NCI-H1105 (cell line): ENCODE results near the gene PDLIM3.
"Not testable (repeated sequence)": the region's sequence is repeated elsewhere in the genome, so short reads cannot be mapped to it uniquely, and the experiment has no call there.

Source experiments
- DNase-seq: peaks from one replicate; lab custom pipeline; 2025; lab: John Stamatoyannopoulos, UW

The PDLIM3 gene

DNA sequence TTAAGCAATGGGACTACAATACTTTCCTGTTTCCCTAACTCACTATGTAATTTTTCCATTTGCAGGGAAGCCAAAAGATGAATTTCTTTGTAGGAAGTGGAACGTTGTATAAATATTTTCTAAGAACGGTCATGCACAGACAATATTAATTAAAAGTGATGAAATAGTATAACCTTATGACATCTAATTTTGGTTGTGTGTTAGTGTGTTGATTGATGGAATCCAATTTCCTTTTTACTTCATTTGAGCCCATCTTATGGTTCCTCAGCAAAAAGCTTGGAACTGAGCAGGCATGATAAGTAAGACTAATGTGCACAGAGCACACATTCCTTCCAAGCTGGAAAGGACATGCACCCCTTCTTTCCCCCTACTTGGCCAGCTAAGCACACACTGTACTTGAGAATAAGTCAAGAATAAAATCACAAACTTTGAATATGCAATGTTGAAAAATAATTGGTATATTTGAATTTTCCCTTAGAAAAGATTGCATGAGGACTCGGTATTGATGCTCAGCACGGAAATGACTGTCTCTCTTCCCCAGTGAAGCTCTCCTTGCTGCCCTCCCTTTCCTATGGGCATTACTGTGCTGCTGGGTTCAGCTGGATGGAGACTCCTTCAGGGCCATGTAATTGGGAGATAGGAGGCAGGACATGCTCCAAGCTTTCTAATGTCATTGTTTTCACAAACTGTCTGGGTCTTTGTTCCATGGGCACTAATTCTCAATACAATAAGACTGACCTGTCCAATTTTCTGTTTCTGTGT is 19.2 kb upstream of the PDLIM3 start:
- no peak for DNase-seq

DNA sequence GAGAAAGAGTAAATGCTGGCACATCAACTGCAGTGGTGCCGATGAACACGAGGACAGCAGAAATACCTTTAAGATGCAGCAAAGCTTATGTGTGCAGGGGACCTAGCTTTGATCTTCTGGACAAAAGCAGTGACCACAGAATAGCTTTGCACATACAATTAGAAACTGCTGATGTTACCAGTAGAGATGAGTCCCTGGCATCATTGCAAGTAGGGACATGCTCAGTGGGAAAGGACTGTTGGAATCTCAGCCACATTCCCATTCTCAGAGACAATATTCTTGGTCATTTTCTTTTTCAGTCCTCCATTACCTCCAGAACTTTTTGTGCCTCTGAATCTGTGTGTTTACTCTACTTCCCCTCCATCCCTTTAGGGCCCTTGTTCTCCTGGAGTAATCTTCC is 16.9 kb upstream of the PDLIM3 start:
- DNase-seq = no peak

DNA sequence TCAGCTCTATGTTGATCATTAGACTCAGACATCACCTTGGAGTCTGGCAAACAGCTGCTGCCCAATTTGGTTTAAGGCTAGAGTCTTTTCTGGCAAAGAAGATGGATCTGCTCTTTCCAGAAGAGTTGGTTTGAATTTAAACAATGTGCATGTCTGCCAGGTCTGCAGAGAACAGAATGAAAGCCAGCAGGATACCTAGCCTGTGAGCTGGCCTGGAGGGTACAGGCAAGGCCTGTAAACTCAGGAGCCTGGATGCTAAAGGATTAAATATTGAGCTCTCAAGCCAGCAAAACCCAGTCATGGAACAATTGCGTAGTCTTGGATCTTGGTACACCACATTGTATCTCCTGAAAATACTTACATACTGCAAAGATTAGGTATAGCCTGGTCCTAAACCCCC is 15.6 kb upstream of the PDLIM3 start:
- no peak for DNase-seq

DNA sequence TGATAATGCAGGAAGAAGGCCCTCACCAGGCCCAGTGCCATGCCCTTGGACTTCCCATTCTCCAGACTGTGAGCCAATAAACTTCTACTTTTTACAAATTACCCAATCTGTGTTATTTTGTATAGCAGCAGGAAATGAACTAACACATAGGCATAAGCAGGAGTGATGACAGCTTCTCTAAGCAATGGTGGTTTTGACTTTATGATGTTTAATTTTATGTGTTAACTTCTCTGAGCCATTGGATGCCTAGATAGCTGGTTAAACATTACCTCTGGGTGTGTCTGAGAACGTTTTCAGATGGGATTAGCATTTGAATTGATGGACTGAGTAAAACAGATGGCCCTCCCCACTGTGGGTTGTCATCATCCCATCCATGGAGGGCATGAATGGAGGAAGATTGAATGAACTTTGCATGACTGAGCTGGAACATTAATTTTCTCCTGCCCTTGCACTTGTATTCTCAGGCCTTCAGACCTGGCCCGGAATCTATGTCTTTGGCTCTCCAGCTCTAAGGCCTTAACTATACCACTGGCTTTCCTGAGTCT is 13.9 kb upstream of the PDLIM3 start:
- DNase-seq = no peak

DNA sequence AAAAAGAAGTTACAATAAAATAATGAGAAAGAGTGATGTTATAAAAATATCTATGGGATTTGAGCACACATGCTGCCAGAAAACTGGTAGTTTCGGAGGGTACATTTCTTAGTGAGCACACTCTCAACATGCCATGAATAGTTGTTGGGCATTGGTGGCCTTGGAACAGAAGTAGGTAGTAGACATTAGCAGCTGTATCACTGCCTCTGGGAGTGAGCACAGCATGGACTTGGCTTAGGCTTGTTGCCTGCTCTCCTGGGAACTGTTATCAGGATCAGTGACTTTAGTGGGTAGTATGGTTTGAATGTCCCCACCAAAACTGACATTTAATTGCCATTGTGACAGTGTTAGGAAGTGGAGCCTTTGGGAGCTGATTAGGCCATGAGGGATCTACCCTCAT is 13.3 kb upstream of the PDLIM3 start:
- DNase-seq = no peak

DNA sequence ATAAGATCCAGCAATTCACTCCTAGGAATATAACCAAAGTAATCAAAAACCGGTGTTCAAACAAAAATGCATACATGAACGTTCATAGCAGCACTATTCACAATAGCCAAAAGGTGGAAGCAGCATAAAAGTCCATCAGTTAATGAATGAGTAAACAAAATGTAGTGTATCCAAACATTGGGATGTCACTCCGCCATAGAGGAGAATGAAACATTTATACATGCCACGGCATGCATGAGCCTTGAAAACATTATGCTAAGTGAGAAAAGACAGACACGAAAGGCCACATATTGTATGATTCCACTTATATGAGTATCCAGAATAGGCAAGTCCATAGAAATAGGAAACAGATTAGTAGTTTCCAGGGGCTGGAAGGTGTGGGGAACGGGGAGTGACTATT is 11.0 kb upstream of the PDLIM3 start:
- DNase-seq = no peak

DNA sequence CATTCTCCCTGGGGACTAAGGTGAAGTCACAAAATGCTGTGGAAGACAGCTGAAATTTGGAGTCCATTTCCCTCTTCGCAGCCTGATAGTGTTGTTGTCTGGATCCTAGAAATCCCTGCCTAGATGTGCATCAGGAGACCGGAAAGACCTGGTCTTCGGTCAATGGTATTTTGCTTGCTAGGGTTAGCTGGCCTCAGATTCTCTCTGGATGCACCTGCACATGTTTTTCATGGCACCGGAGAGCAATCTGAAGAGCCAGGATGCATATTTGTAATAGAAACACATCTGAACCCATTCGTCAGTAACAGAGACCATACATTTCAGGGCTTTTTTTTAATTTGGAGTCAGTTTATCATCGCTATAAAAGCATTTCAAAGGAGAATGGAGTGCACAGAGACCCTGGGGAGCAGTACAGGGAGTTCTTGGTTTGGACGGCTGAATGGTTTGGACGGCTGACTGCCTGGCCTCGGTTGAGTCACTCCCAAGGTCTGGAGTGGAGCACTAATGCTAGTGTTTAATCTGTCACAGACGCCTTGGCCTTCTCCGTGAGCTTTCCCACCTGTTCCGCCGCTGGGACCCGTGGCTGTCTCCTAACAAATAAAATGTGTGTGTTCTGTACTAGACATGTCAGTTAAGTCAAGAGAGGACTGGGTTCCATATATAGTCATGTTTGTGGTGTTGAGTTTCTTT is 7.5 kb upstream of the PDLIM3 start:
- DNase-seq = no peak

DNA sequence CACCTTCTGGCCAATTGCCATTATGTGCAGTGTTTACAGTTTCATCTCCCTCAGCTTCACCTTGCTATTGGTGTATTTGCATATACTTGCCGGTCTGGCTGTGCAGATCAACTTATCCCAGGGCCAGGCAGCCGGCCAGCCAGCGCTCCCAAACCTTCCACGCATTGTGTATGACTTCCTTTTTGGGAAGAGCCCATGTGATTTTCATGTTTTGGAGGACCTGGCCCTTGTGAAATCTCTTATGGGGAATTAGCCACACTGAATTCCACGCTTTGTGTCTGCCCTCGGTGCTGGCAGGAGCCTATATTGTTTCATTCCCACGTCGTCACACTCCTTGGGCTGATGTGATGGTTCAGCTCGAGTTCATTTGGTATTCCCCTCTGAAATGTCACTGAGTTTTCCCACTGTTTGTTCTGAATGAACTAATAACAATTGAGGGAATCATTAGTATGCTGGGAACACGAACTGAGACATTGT is 6.0 kb upstream of the PDLIM3 start:
- DNase-seq = no peak

DNA sequence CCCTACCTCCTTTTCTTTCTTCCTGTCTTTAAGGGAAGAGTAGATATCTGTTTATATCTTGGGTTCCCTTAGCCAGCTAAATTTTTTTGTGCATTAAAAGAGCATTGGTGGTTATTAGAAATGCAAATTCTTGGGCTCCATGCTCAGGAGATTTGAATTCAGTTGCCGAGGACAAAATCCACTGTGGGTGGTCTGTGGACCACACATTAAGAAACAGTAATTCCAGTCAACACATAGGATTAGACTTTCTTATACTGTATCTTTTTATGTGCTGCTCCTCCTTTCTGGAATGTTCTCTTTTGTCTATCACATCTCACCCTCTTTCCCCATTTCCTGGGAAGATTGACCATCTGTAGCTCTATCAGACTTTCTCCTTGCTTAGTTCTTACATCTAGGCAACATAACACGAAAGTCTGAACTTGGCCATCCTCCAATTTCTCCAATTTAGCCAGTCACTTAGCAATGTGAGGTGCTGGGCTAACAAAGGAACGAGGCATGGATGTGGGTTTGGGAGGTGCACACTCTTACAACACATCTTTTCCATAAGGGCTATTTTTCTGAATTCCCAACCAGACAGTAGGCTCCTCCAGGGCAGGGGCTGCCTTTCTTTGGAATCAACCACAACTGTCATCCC is 5.3 kb upstream of the PDLIM3 start:
- DNase-seq = no peak

DNA sequence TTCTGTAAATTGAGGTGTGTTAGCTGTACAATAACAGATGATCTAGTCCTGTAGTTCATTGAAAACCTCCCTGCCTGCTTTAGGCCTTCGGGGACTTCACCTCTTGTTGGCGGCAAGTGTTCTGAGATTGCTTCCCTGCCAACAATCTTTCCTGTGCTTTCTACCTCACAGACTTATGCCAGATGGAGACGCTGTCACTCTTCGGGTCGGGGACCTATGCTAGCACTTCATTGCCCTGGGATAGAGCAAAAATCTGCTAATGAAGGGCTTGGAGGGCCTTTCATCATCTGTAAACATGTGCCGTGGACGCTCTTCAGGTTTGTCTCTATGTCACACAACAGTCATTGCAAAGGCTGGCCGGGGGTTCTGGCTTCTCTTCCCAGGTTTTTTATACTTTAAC is 4.7 kb upstream of the PDLIM3 start:
- DNase-seq = no peak

DNA sequence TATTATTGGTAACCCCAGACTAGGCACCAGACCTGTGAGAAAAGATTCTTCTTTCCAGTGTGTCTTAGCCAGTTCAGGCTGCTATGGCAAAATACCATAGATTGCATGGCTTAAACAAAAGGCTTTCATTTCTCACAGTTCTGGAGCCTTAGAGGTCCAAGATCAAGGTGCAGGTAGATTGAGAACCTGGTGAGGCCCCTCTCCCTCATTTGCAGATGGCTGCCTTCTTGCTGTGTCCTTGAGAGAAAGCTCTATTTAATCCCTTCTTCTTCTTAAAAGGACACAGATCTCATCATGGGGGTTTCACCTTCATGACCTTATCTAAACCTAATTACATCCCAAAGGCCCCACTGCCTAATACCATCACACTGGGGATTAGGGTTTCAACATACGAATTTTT is 3.5 kb upstream of the PDLIM3 start:
- DNase-seq = no peak

DNA sequence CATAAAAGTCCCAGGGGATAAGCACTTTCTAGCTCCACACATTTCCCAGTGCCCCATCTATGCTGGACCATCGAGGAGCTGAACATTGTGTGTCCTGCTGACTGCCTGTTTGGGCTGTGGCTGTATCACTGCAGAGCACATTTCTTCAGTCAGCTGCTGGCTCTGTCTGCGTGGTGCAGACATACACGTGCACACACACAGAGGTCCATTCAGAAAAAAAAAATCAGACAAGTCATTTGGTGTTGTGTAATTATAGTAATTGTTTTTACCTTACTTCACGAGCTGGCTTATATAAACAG is 1.1 kb upstream of the PDLIM3 start:
- no peak for DNase-seq

DNA sequence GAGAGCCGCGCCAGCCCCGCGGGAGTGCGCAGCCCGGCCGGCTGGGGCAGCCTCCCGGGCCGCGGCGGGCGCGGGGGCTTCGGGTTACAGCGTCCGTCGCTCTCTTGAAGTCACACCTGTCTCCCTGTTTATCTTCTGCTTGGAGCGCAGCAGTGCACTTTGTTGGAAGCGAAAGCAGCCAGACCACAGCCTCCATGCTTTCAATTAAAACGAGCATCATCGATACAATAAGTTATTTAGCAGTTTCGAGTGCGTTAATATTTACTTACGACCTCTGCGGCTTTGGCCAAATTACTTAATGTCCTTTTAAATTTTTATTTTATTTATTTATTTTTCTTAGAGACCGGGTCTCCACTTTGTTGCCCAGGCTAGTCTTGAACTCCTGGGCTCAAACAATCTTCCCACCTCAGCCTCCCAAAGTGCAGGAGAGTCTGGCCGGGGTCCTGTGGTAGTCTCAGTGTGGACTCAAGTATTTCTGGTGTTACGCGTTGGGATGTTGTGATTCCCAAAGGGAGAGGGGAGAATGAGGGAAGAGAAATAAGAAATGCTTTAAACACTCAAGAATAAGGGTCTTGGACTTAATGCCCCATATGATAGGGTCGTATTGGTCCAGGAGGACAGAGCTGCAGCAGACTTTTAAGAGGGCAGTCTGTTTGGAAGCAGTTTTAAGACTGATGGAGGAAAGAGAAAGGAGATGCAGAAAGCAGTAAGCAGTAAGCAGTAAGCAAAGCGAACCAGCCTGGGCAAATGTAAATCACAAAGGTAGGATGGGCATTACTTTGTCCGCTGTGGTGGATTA is 504 bp upstream of the PDLIM3 start:
- DNase-seq = peak; percentile 27

DNA sequence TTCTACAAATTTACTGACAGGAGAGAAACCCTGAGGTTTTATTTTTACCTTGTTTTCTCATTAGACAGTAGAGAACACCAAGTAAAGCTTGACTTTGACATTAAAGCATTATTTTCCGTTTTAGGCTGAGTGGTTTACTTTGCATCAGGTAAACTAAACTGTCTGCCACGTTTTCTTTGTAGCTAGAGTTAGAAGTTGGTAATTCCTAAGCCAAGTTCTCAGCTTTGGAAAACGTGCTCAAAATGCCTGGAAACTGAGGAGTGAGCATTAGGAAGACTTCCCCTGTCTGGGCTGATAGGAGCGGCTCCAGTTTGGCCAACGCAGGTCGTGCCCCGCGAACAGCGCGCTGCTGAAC is 819 bp downstream of the PDLIM3 start:
- DNase-seq = no peak

DNA sequence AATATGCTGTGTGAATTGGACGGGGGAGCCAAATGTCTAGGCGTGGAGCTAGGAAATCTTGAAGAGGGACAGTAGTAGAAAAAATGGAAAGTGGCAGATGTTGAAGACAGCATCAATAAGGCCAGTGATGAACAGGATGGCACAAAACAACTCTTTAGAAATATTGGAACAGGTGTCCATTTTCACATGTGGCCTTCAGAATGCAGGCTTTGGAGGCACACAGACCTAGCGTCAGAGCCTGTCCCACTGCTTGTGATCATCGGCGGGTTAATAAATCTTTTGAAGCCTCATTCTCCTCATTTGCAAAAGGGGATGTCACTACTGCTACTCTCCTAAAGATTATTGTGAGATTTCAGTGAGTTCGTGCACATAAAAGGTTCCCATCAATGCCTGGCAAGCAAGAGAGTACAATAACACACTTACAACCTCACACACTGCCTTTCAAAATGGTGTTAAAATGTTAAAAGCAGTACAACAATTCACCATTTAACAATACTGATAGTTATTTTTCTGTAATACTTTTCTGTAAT is 2.4 kb downstream of the PDLIM3 start:
- DNase-seq = no peak

DNA sequence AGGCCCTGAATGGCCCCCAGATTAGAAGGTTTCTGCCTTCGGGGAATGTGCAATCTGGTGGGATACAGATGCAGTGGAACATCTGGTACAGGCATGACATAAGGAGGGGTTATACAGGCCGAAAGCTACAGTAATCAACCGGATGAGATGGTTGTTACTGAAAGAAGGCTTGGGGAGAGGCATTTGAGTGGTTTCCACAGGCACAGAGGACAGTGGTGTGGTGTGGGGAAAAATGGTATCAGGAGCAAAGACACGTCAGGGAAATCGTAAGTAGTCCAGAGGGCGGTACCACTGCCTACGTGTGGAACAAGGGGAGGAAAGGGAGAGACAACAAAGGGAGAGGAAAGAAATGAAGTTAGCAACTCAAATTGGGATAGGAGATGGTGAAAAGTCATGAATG is 3.0 kb downstream of the PDLIM3 start:
- no peak for DNase-seq

DNA sequence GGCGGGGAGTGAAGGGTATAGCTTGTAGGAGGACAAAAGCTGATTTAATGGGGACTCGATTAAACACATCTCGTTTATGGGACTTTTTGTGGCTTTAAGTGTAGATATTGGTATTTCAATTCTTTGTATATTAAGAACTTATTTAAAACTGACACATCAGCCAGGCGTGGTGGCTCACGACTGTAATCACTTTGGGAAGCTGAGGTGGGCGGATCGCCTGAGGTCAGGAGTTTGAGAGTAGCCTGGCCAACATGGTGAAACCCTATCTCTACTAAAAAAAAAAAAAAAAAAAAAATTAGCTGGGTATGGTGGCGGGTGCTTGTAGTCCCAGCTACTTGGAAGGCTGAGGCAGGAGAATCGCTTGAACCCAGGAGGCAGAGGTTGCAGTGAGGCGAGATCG is 3.7 kb downstream of the PDLIM3 start:
- DNase-seq = not testable (repeated sequence)

DNA sequence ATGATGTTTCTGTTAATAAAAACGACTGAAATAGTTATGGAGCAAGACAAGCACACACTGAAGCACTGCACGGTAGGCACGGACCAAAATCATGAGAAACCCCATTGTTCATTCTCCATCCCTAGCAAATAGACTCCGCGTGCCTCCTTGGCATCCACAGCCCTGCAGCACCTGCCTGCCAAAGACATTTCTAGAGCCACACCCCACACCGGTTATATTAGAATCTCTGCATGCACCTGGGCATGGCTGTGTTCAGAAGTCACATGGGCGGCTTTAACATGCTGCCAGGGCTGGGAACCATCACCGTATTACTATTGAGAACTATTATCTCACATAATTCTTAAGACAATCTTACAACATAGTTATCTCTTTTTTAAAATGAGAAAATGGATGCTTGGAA is 5.9 kb downstream of the PDLIM3 start:
- no peak for DNase-seq

DNA sequence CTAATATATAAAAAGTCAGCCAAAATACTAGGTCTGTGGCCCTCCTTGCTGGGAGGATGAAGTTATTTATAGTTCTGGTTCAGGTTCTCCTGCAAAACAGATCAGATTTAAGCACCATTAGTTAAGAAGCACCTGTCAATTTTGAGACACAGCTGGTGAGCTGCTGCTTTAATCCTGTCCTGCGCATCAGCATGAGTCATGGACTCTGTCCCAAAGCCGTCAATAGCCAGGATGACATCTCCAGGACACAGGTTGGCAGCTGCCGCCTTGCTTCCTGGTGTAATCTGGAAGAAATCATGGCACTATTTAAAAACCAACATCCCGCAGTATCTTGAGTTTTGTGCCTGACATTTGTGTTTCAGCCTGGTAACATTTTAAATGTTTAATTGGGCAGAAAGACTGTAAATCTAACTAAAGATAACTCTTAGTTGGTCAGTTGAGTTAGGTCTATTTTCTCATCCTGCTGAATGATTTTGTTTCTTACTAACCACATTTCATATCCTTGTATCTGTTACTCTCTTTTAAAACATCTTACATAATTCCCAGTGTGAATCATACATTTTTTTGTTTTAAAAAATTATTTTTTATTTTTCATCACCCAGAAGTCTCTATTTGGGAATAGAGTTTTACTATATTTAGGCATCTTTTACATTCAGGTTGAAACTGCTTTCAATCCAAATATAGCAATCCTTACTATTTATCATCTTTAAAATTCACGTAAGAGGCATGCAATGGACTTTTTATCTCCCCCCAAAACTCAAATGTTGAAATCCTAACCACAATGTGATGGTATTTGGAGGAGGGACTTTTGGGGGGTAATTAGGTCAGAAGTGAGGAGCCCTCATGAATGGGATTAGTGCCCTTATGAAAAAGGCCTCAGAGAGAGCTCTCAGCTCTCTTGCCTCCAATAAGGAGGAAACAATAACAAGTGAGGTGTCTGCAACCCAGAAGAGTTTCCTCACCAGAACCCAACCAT is 10.1 kb downstream of the PDLIM3 start:
- DNase-seq = no peak

DNA sequence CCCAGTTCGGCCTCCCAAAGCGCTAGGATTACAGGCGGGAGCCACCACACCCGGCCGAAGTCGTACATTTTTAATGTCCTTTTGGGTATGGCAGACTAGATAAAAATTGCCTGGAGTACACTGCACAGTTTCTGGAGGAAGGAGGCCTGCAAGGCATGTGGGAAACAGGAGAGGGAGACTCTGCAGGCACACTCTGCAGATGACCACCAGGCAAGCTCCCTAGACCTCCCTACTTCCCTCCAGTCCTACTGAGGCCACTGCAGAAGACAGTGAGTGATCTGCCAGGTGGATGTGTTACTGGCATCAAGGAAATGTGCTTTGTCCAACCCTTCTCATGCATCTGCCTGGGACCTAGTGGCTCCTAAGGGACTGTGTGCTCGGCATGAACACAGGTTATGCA is 11.4 kb downstream of the PDLIM3 start:
- no peak for DNase-seq

DNA sequence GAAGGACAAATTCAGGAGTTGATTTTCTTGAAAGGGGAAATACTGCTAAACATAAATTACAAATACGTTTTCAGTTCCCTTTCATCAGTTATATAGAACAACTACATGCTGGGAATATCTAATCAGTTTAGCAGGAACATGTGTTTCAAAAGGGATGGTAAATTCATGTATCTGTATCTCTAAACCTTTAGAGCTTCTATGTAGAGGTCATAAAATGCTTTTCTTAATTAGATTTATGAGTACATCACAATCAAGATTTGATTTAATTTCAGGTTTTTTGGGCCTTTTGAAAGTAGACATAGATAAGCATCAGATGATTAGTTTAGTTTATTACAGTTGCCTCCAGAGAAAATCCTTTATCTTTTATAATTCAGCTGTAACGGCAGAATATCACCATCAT is 12.9 kb downstream of the PDLIM3 start:
- DNase-seq = no peak
